Fibroblast of lung (primary cell): ENCODE measurements around the gene PCLAF. TPM values are rescaled to one million over a fixed set of nuclear protein-coding genes. Genes with fewer than 3 reads are reported as not detected.
"Not testable (repeated sequence)": the region's sequence is repeated elsewhere in the genome, so short reads cannot be mapped to it uniquely, and the experiment has no call there.

Experiments
- DNase-seq, 2 donors: peaks; one replicate each; pipeline versions ENCODE4 v3.0.0 to v3.0.0-alpha.2; 2010; ENCODE audit warnings: low read depth in 2 of 2
- H2AFZ ChIP-seq: 2 replicates; pipeline ENCODE4 v1.5.1; 2012; ENCODE audit warnings: low read length, control low read depth, inconsistent platforms
- H3K27ac ChIP-seq: 2 replicates; pipeline ENCODE4 v1.5.1; 2011; ENCODE audit warnings: low read length, control low read depth; ENCODE audit not compliant: insufficient read depth
- H3K27me3 ChIP-seq: 2 replicates; pipeline ENCODE4 v1.5.1; 2011; ENCODE audit warnings: mild to moderate bottlenecking, low read length; ENCODE audit not compliant: control insufficient read depth, insufficient read depth
- H3K36me3 ChIP-seq: 2 replicates; pipeline ENCODE4 v1.5.1; 2011; ENCODE audit warnings: low read length; ENCODE audit not compliant: control insufficient read depth, insufficient read depth
- H3K4me1 ChIP-seq: 2 replicates; pipeline ENCODE4 v1.5.1; 2011; ENCODE audit warnings: low read length; ENCODE audit not compliant: control insufficient read depth, insufficient read depth; ENCODE audit errors: extremely low read depth
- H3K4me2 ChIP-seq: 2 replicates; pipeline ENCODE4 v1.5.1; 2011; ENCODE audit warnings: low read length, control low read depth; ENCODE audit not compliant: insufficient read depth; ENCODE audit errors: extremely low read depth
- H3K4me3 ChIP-seq, 4 experiments: fragments of 200-600 bp in 1 of 4; sonication (generic) in 1 of 4; replicated peaks in 1 of 4; 2 replicates each; pipeline ENCODE4 v1.5.1; 2011 to 2016; ENCODE audit warnings: low read length in 4 of 4, low read depth in 3 of 4, mild to moderate bottlenecking in 3 of 4, control low read depth in 2 of 4, inconsistent platforms in 1 of 4, mixed read lengths in 1 of 4; ENCODE audit not compliant: insufficient read depth in 1 of 4; ENCODE audit errors: control extremely low read depth in 1 of 4
- H3K79me2 ChIP-seq: 2 replicates; pipeline ENCODE4 v1.5.1; 2012; ENCODE audit warnings: mild to moderate bottlenecking, low read length, inconsistent platforms; ENCODE audit not compliant: control insufficient read depth, insufficient read depth
- H3K9ac ChIP-seq: 2 replicates; pipeline ENCODE4 v1.5.1; 2011; ENCODE audit warnings: mild to moderate bottlenecking, low read length, control low read depth; ENCODE audit not compliant: insufficient read depth
- H3K9me3 ChIP-seq: 2 replicates; pipeline ENCODE4 v1.5.1; 2012; ENCODE audit warnings: low read depth, low read length; ENCODE audit not compliant: control insufficient read depth, insufficient read depth
- H4K20me1 ChIP-seq: 2 replicates; pipeline ENCODE4 v1.5.1; 2011; ENCODE audit warnings: low read length; ENCODE audit not compliant: control insufficient read depth, insufficient read depth; ENCODE audit errors: extremely low read depth
- EZH2 ChIP-seq: IDR thresholded peaks from 2 replicates; pipeline ENCODE4 v1.5.1; 2012; ENCODE audit warnings: low read length, control low read depth, mild to moderate bottlenecking; ENCODE audit errors: missing control alignments
- polyA plus RNA-seq, 2 donors: library from polyadenylated mRNA; depleted of rRNA in 1 of 2; stranded (reverse) in 1 of 2; unstranded in 1 of 2; fragments of >200 nt; gene quantifications; 2 replicates each; pipeline ENCODE4 v1.2.1, GENCODE V29; 2011 to 2012; ENCODE audit warnings: missing spikeins in 1 of 2
- total RNA-seq: library from RNA; depleted of rRNA; stranded (reverse); fragments of >200 nt; gene quantifications from 2 replicates; pipeline ENCODE4 v1.2.1, GENCODE V29; 2014
- TF ChIP-seq, protein P1 (sequence below), 2 donors: IDR thresholded peaks in 1 of 2; conservative IDR thresholded peaks in 1 of 2; 1 replicate in 1 of 2; 2 replicates in 1 of 2; pipeline ENCODE4 v1.5.1; 2011 to 2012; ENCODE audit warnings: low read length in 2 of 2, control low read depth in 1 of 2, inconsistent platforms in 1 of 2, low read depth in 1 of 2, mild to moderate bottlenecking in 1 of 2

The PCLAF gene
- total and polyA plus RNA-seq, 2 donors (not counting 1 experiment from before 2014, with no cell fraction given): 53.2 to 70.6 TPM

GRCh38 chr15:64333986-64334929 lies 47.0 kb downstream of the PCLAF start:
- H3K4me2 ChIP-seq: no peak overlapping the region

DNA sequence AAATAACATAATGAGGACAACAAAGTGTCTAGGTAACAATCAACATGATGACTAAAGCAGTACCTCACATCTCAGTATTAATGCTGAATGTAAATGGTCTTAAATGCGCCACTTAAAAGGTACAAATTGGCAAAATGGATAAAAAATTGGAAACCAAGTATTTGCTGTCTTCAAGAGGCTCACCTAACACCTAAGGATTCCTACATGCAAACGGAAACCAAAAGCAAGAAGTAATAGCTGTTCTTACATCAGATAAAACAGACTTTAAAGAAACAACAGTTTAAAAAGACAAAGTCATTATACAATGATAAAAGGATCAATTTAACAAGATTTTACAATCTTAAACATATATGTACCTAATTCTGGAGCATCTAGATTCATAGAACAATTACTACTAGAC lies 47.7 kb downstream of the PCLAF start:
- H3K27ac ChIP-seq: no peak overlapping the region

More at GRCh38 chr15:64333986-64334929, 47.0 kb downstream of the PCLAF start:
- Histone ChIP-seq H3K9ac (no peak overlapping the region), H4K20me1 (no peaks in the 10 kb centered on the region), H3K27ac (no peak overlapping the region), H3K9me3 (no peaks in the 10 kb centered on the region), H2AFZ (no peak overlapping the region), H3K36me3 (no peaks in the 10 kb centered on the region), H3K79me2 (peaks cover 9% of the 10 kb centered on the region), H3K4me3 (no peak overlapping the region), H3K4me1 (peaks cover 5% of the 10 kb centered on the region), H3K27me3 (no peaks in the 10 kb centered on the region)
- no peak for TF ChIP-seq EZH2
- TF ChIP-seq, protein P1, sequence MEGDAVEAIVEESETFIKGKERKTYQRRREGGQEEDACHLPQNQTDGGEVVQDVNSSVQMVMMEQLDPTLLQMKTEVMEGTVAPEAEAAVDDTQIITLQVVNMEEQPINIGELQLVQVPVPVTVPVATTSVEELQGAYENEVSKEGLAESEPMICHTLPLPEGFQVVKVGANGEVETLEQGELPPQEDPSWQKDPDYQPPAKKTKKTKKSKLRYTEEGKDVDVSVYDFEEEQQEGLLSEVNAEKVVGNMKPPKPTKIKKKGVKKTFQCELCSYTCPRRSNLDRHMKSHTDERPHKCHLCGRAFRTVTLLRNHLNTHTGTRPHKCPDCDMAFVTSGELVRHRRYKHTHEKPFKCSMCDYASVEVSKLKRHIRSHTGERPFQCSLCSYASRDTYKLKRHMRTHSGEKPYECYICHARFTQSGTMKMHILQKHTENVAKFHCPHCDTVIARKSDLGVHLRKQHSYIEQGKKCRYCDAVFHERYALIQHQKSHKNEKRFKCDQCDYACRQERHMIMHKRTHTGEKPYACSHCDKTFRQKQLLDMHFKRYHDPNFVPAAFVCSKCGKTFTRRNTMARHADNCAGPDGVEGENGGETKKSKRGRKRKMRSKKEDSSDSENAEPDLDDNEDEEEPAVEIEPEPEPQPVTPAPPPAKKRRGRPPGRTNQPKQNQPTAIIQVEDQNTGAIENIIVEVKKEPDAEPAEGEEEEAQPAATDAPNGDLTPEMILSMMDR (conservative IDR thresholded peaks at IDR 0.05 in 1 of 2, IDR thresholded peaks at IDR 0.05 in 1 of 2; ENCODE audit: low read depth in 1 of 2, low read length in 2 of 2): no peak
- peak in 1 of 2 donors; percentile 51 for DNase-seq

DNA sequence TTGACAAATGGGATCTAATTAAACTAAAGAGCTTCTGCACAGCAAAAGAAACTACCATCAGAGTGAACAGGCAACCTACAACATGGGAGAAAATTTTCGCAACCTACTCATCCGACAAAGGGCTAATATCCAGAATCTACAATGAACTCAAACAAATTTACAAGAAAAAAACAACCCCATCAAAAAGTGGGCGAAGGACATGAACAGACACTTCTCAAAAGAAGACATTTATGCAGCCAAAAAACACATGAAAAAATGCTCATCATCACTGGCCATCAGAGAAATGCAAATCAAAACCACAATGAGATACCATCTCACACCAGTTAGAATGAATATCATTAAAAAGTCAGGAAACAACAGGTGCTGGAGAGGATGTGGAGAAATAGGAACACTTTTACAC lies 49.6 kb downstream of the PCLAF start:
- H3K79me2 ChIP-seq: not testable (repeated sequence)

More for the DNA sequence above, 47.7 kb downstream of the PCLAF start:
- peaks cover 7% of the 10 kb centered on the region for H3K79me2 ChIP-seq
- no peak overlapping the region for H2AFZ ChIP-seq
- DNase-seq: no peak
- no peak overlapping the region for H3K4me2 ChIP-seq
- peaks cover 5% of the 10 kb centered on the region for H3K4me1 ChIP-seq
- TF ChIP-seq EZH2: no peak
- TF ChIP-seq, protein P1 (conservative IDR thresholded peaks at IDR 0.05 in 1 of 2, IDR thresholded peaks at IDR 0.05 in 1 of 2; ENCODE audit: low read depth in 1 of 2, low read length in 2 of 2): no peak
- no peak overlapping the region for H3K4me3 ChIP-seq
- no peak overlapping the region for H3K9ac ChIP-seq
- no peaks in the 10 kb centered on the region for H3K36me3 ChIP-seq
- H3K9me3 ChIP-seq: no peaks in the 10 kb centered on the region
- H3K27me3 ChIP-seq: no peaks in the 10 kb centered on the region
- no peaks in the 10 kb centered on the region for H4K20me1 ChIP-seq

GRCh38 chr15:64326975-64327374 lies 54.3 kb downstream of the PCLAF start:
- H3K4me1 ChIP-seq, H3K4me2 ChIP-seq, H2AFZ ChIP-seq: not testable (repeated sequence)

More for the DNA sequence above, 49.6 kb downstream of the PCLAF start:
- DNase-seq, H3K27me3 ChIP-seq, H3K9me3 ChIP-seq, H3K9ac ChIP-seq, H3K36me3 ChIP-seq, H3K4me1 ChIP-seq, H3K4me3 ChIP-seq, H4K20me1 ChIP-seq, H3K4me2 ChIP-seq, H2AFZ ChIP-seq, H3K27ac ChIP-seq: not testable (repeated sequence)

DNA sequence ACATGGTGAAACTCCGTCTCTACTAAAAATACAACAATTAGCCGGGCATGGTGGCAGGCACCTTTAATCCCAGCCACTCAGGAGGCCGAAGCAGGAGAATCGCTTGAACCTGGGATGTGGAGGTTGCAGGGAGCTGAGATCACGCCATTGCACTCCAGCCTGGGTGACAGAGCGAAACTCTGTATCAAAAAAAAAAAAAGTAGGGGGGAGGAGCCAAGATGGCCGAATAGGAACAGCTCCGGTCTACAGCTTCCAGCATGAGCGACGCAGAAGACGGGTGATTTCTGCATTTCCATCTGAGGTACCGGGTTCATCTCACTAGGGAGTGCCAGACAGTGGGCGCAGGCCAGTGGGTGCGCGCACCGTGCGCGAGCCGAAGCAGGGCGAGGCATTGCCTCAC lies 54.8 kb downstream of the PCLAF start:
- not testable (repeated sequence) for H3K4me2 ChIP-seq, H3K27ac ChIP-seq, H3K4me1 ChIP-seq, H3K27me3 ChIP-seq, H3K9ac ChIP-seq, H3K9me3 ChIP-seq, H3K79me2 ChIP-seq, H3K36me3 ChIP-seq, DNase-seq, H4K20me1 ChIP-seq, H3K4me3 ChIP-seq, H2AFZ ChIP-seq

More at GRCh38 chr15:64326975-64327374, 54.3 kb downstream of the PCLAF start:
- not testable (repeated sequence) for H3K9ac ChIP-seq, H3K9me3 ChIP-seq, H3K79me2 ChIP-seq, H4K20me1 ChIP-seq, H3K27ac ChIP-seq, H3K36me3 ChIP-seq, H3K4me3 ChIP-seq, H3K27me3 ChIP-seq, DNase-seq
